ENCODE measurements around the gene PDE6A.
"Not testable (repeated sequence)": the region's sequence is repeated elsewhere in the genome, so short reads cannot be mapped to it uniquely, and the experiment has no call there.

The PDE6A gene

DNA sequence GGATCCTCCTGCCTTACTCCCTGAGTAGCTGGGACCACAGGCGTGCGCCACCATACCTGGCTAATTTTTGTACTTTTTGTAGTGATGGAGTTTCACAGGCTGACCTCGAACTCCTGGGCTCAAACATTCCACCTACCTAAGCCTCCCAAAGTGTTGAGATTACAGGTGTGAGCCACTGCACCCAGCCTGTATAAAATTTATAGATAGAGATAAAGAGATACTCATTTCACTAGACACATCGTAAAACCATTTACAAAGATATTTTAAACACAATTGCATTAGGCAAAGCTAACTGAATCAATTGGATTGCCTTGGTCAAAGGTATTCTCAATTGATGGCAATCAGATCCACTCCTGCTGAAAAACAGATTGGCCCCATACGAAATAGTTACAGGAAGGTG, 52.0 kb downstream of the PDE6A start:
- DNase-seq, result no peak

DNA sequence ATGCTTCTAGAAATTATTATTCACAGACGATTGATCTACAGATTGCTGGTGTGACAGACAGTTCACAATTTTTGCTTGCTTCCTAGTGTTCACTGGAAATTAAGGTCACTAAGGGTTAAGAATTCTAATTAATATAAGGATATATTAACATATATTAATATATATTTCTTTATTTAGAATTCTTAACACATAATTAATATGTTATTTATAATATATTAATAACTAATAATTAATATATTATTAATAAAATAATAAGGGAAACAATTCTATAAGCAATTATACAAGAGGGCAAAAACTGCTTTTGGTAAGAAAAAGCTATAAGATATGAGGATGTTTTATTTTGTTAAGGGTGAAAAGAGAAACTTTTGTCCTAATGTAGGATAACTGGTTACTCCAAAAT, 56.3 kb downstream of the PDE6A start:
- DNase-seq, result no peak

DNA sequence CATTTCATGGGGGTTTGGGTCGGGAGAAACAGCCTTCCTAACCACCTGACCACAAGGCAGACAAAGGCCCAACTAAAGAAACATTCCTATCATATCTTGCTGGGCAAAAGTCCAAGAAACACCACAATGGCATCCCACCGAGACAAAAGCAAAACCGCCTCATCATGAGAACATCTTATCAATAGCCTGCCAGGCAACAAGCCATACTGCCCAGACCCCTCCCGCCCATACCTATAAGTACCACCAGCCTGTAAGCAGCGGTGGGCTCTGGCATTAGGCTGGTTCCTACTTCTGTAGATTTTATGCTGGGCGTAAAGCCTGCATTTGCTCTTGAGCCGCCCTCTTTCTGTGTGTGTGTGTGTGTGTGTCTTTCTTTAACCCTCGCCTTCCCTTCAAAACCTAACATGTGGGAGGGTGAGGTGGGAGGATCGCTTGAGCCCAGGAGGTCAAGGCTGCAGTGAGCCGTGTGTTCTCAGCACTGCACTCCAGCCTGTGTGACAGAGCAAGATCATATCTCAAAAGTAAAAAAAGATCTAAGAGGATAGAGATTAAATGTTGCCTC, 56.9 kb downstream of the PDE6A start:
- no peak for DNase-seq

DNA sequence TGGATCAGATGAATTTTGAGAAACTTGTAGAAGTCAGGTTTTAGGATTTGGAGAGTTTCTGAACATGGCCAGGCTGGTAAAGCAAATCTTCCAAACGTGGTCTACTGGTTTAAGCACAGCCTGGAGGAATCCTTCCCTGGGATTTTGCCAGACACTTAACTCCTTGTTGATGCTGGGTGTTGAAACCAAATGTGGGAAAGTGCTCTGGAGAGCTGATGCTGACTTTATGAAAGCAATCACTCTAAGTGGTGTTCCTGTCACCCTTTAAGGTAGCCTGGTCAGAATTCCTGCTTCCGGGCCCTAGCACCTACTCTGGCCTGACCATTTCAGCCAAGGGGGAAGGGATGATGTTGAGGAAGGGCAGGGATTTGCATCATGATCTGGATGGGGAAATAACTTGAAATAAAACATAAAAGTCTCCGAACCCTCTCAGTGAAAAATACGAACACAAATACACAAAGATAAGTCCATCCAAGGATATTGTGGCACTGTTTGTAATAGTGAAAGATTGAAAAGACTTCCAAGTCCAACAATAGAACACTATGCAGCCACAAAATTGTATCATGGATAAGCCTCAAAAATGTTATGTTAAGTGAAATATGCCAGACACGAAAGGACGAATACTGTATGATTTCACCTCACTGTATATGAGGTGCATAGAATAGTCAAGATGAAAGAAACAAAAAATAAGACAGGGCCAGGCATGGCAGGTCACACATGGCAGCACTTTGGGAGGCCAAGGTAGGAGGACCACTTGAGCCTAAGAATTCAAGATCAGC, 57.7 kb downstream of the PDE6A start:
- DNase-seq, result no peak

DNA sequence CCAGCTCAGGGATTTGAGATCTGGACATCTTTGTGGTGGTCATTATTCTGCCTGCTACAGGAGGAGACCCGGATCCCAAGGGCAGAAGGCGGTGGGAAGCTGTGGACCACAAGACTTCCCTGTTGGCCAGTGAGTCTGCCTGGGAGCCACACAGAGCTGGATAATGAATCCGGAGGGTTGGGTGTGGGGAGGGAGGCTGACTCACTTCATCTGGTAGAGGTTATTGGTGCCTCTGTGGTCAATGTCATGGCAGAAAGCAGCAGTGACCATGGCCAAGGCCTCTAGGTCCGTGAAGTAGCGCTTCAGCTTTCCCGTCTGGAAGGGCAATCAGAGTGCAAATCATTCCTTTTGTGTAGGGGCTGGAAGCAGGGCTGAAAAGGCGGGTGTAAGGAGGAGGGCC, 58.5 kb downstream of the PDE6A start:
- DNase-seq, result no peak

DNA sequence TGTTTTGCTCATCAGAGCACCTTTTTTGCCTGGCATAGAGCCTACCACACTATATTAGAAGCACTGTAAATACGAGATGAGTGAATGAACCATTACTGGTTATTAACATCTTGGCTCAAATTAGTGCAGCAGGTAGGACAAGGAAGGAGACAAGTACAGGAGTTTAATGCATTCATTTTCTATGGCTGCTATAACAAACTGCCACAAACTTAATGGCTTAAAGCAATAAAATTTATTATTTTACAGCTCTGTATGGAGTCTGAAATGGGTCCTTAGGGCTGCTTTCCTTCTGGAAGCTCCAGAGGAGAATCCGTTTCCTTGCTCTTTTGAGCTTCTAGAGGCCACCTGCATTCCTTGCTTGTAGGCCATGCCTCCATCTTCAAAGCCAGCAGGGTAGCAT, 59.1 kb downstream of the PDE6A start:
- no peak for DNase-seq

DNA sequence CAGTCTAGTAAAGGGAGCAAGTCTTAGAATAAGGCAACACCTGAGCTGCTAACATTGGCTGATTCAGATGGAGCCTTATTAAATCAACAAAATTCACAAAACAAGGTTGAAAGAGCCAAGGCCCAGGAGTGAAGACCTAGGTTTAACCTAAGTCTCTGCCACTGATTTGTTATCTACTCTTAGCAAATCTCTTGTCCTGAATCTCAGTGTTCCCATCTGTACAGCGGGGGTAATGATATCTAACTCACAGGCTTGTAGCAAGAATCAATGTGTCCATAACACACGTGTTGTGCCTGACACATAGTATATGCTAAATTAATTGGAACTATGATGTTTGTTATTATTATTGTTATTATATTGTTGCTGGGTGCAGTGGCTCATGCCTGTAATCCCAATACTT, 61.0 kb downstream of the PDE6A start:
- DNase-seq, result no peak

DNA sequence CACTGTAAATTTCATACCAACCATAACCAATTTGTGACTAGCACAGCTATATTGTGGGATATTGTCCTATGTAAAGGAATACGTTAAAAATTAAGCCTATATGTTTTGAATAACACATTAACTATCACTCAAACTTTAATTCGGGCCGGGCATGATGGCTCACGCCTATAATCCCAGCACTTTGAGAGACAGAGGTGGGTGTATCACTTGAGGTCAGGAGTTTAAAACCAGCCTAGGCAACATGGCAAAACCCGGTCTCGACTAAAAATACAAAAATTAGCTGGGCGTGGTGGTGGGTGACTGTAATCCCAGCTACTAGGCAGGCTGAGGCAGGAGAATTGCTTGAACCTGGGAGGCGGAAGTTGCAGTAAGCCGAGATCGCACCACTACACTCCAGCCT, 62.0 kb downstream of the PDE6A start:
- DNase-seq, result not testable (repeated sequence)

DNA sequence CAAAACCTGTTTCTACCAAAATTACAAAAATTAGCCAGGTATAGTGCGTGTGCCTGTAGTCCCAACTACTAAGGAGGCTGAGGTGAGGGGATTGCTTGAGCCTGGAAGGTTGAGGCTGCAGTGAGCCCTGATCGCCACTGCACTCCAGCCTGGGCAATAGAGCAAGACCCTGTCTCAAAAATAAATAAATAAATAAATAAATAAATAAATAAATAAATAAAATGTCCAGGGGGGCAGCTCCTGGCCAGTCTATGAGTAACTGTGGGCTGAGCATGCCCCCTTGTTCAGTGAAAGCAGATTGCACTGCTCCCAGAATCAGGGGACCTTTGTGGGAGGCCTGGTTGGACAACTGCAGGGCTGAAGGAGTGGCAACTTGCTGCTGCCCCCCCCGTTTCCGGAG, 62.7 kb downstream of the PDE6A start:
- no peak for DNase-seq

DNA sequence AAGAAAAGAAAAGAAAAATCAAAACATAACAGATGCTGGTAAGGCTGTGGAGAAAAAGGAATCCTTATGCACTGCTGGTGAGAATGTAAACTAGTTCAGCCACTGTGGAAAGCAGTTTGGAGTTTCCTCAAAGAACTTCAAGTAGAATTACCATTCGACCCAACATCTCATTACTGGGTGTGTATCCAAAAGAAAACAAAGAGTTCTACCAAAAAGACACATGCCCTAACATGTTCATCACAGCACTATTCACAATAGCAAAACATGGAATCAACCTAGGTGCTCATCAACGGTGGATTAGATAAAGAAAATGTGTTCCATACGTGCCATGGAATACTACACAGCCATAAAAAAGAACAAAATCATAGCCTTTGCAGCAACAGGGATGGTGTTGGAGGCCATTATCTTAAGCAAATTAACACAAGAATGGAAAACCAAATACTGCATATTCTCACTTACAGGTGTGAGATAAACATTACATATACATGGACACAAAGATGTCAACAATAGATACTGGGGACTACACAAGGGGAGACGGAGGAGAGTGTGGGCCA, 63.4 kb downstream of the PDE6A start:
- DNase-seq, result no peak

DNA sequence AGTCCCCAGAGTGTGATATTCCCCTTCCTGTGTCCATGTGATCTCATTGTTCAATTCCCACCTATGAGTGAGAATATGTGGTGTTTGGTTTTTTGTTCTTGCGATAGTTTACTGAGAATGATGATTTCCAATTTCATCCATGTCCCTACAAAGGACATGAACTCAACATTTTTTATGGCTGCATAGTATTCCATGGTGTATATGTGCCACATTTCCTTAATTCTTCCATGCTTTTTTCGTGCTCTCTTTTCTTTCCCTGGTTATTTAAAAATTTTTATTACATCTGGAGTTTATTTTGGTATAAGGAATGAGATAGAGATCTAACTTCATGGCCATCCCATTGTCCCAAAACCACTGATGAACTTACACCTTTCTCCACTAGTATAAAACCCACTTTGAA, 65.0 kb downstream of the PDE6A start:
- DNase-seq, result not testable (repeated sequence)

DNA sequence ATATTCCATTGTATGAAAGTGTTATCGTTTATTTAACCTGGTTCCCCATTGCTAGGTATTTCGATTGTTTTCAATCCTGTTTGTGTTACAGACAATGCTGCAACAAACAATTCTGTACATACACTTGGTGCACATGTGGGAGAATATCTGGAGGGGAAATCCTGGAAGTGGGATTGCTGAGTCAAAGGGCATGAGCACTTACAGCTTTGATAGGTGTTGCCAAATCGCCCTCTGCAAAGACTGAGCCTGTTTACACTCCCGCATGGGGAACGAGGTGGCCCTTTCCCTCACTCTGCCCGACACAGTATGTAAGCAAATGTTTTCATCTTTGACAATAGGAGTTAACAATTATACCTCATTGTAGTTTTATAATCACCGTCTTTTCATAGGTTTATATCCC, 66.2 kb downstream of the PDE6A start:
- DNase-seq, result no peak

DNA sequence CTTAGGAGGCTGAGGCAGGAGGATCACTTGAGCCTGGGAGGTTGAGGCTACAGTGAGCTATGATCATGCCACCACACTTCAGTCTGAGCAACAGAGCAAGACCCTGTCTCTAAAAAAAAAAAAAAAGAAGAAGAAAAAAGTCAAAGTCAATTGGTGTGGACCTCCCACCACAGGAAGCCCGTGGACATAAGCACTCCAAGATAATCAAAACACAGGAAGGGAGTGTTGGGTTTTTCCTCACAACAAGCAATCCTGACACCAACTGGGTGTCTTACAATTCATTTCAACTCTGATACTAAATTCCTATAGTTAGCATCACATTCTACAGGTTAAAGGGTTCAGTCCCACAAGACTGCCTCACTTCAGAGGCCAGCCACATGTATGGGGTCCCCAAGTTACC, 70.7 kb downstream of the PDE6A start:
- DNase-seq, result no peak

DNA sequence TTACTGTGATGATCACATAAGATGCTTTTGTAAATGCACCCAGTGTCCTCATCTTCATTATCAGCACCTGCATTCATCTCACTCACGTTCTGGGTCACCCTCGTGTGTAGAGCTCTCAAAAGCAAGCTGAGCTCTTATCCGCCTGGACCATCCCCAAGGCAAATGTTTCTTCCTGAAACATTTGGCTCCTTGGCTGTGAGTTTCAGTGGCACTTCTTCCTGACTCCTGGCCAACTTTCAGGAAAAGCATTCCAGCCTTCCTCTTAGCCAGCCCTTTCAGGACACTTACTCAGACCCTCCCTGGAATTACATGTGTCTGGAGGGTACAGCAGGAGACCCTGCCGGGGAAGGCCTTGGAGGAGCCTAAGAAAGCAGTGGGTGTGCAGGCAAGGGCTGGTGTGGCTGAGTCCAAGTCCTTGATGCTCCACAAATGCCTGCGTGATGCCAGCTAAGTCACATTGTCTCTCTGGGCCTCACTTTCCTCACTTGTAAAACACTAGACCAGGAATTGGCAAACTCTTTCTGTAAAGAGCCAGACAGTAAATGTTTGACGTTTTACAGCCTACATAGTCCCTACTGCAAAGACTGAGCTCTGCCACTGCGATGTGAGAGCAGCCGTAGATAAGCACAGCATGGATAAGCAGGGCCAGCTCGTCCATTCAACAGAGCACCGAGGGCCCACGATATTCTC, 72.1 kb downstream of the PDE6A start:
- no peak for DNase-seq

DNA sequence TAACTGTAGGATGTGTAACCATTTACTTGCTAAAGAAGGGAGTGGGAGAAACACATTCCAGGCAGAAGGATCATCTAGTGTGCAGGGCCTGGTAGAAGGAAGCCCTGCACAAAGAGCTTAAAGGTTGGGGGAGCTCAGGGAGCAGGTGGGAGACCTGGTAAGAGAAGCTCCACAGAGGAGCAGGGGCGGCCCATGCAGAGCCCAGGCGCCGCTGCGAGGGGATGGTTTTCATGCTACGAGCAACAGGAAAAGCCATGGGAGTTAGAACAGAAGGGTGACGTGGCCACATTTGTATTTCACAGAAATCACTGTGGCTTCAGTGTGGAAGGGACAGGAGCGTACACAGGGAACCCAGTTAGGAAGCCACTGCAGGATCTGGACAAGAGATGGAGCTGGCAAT, 73.1 kb downstream of the PDE6A start:
- DNase-seq, result no peak

DNA sequence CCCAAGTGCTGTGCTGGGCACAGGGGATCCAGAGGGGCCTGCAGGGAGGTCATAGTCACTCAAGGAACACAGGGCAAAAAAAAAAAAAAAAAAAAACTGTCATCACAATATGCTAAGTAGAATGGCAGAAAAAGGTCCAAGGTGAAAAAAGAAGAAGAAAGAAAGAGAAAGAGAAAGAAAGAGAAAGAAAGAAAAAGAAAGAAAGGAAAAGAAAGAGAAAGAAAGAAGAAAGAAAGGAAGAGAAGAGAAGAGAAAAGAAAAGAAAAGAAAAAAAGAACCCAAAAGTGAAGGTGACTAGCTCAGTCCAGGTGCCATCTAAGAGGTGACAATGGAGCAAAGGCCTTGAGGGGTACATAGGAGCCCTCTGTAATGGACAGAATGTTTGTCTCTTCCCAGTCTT, 73.9 kb downstream of the PDE6A start:
- DNase-seq, result no peak

DNA sequence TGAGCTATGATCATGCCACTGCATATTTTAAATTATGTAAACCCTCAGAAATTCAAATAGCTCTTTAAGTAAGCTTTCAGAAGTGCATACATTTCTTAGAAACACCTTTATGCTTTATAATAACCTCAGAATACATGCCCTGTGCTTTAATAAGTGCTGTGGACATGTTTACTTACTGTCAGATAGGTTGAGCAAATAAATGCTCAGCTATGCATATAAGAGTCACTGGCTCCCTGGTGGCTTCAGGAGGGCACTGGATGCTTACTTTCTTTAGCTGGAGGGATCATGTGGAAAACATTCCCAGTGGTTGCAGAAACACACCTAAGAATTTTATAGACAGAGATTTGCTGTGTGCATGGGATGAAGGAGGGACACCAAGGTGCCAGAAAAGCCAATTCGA, 74.4 kb downstream of the PDE6A start:
- DNase-seq, result no peak

DNA sequence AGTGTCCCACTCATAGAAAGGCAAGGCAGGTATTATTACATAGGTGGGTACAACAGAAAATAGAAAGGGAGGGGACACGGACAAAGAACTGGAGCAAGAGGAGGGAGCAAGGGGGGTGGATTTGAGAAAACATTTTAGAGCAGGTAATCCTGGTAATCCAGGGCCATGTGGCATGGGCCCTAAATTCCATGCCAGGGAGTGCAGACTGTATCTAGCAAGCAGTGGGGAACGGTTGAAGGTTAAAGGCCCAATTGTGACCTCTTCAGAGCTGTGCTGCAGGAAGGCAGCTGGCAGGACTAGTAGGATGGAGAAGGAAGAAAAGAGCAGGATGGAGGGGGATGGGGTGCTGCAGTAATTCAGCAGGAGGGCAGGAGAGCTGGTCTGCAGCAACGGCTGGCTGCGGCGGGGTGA, 75.2 kb downstream of the PDE6A start:
- no peak for DNase-seq

DNA sequence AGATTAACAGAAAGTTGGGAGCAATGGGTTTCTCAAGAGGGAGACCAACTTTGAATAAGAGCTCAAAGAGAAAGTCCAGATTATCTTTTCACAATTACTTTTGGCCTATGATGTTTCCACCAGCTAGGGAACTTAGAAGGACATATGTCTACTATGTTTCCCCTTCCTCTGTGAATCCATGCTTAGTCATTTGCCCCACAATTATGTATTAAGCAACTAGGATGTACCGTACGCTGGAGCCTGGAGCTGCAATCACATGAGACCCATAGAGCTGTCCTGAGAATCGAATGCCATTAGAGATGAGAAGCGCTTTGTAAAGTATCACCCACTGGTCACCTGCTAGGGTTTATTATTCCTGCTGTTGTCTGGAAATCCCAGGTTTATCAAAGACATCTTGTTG, 78.8 kb downstream of the PDE6A start:
- DNase-seq, result no peak

DNA sequence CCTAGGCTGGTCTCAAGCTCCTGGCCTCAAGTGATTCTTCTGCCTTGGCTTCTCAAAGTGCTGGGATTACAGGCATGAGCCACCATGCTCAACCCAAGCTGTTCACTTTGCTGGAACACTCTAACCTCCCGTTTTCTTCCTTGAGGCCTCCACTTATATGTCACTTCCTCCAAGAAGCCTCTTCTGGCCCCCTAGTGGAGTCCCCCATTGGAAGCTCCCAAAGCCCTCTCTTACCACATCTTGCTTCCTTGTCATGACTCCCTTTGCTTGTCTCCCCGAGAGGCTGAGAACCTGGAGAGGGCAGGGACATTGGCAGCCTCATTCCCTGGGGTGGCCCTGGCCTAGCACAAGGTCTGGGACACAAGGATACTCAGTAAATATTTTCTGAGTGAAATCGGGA, 80.8 kb downstream of the PDE6A start:
- no peak for DNase-seq

DNA sequence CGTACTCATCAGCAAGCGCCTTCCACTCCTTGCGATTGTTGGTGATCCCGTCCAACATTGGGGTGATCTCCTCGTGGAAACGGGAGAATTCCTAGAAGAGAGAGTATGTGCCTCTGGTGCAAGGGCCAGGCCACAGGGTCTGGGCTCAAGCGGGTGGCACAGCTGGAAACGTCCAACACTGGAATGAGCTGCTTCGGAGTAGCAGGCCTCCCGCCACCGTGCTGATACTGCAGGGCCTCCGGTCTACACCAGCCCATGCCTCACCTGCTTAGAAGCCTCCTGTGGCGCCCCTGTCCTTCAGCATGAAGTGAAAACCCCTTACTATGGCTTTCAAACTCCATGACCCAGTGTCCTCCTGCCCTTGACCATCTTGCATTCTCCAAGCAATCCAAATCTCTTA, 81.4 kb downstream of the PDE6A start:
- DNase-seq, result no peak

DNA sequence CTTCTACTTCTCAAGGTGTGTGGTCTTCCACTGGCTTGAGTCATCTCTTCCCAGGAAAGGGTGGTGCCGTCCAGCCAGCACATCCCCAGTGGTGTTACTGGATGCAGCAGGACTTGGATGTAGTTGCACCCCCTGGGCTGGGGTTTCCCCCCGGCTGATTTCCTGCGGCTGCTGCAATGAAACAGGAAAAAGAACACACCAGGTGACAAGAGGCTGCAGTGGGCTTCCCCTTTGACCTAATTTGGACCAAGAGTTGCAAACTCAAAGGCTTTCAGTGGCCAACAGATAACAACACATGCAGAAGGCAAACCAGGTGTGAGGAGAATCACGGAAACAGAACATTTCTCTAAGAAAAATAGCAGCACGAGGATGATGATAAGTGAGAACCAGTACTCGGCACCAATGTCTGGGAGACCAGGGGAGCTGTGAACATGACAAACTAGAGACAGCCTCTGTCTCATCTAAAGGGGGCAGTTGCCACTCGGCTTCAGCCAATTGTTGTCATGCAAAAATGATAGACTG, 83.7 kb downstream of the PDE6A start:
- no peak for DNase-seq

DNA sequence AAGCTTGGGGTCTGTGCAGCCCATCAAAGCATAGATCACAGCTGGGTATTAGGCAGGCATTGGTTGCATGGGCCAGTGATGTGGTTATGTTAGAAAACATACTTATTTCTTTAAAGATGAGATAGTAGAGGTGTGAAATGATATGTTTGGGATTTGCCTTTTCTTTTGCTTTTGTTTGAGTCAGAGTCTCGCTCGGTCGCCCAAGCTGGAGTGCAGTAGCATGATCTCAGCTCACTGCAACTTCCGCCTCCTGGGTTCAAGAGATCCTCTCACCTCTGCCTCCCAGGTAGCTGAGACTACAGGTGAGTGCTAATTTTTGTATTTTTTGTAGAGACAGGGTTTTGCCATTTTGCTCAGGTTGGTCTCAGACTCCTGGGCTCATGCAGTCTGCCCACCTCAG, 84.8 kb downstream of the PDE6A start:
- DNase-seq, result no peak

DNA sequence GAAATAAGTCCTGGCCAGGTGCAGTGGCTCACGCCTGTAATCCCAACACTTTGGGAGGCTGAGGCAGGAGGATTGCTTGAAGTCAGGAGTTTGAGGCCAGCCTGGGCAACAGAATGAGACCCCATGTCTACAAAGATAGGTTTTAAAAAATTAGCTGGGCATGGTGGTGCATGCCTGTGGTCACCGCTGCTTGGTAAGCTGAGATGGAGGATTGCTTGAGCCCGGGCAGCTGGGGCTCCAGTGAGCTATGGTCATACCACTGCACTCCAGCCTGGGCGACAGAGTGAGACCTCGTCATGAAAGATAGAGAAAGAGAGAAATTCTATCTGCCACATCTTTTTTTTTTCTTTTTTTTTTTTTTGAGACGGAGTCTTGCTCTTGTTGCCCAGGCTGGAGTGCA, 86.1 kb downstream of the PDE6A start:
- not testable (repeated sequence) for DNase-seq

All from activated CD4-positive, alpha-beta T cell treated with anti-CD3 and anti-CD28 coated beads, Interleukin-2, amount 50 U/mL, for 4 hours (primary cell).